GM21360 (cell line): ENCODE measurements around the gene HINT2.

Experiments
- ATAC-seq: cut with Tn5 transposase; IDR thresholded peaks from one replicate; pipeline ENCODE4 v1.9.1; 2021; ENCODE audit warnings: mild to moderate bottlenecking, moderate library complexity; ENCODE audit not compliant: unreplicated experiment

The HINT2 gene

GRCh38 chr9:35781066-35781465 is 33.8 kb downstream of the HINT2 start:
- ATAC-seq: no peak

DNA sequence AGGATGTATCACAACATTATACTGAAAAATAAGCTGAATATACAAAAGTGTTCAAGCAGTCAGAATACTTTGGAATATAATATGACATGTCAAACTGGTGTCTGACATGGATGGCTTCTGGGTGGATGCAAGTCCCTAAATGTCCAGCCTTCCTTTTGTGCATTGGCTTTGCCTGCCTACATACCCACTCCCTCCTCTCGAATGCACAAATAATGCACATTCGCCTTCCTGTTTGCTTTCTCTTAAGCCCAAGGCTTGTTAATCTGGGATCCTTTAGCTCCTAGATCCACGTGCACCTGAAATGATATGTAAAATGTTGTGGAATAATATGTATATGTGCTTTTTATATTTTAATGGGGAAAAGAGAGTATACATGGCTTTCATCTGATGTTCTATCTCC is 36.3 kb downstream of the HINT2 start:
- ATAC-seq: no peak

DNA sequence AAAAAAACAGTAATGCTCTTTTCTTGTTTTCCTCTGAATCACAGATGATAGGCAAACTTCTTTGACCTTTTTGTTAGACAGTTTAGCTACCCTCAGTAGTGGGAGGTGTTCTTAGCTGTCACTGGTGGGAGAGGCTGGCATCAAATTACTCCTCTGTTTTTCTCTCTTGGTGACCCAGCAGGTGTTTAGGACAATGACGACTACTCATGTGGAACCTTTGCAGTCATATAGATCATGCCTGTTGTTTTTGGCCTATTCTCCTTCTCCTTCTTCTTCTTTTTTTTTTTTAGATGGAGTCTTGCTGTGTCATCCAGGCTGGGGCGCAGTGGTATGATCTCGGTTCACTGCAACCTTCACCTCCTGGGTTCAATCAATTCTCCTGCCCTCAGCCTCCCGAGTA is 38.8 kb downstream of the HINT2 start:
- no peak for ATAC-seq

DNA sequence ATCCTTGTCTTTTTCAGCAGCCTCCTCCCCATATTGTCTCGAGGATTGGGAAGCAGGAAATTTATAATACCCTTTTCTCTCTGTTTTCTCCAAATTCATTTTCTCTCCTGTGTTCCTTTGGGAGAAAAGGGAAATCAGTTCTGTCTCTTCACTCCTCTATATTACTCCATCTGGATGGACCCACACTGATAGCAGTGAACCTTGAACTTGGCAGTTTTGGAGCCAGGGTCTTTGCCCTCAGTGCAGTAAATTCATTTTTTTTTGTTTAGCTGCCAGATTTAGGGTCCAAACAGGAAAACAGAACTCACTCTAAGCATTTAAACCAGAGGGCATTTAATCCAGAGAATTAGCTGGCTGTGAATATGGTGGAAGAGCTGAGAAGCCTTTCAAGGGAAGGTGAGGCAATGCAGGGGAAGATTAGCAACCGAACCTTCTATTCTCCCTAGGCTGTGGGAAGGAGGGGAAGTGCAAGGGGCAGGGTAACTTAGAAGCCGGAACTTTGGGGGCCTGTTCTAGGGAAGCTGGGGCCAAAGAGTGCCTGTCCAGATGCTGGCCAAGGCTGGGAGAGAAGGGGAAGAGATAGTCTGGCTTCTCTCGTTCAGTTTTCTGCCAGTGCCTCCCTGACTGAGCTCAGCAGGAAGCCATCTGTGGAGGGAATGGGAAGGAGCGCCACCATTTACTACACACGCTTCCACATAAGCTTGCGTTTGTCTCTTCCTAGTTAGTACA is 39.8 kb downstream of the HINT2 start:
- ATAC-seq: no peak

GRCh38 chr9:35771943-35772342 is 42.9 kb downstream of the HINT2 start:
- no peak for ATAC-seq

DNA sequence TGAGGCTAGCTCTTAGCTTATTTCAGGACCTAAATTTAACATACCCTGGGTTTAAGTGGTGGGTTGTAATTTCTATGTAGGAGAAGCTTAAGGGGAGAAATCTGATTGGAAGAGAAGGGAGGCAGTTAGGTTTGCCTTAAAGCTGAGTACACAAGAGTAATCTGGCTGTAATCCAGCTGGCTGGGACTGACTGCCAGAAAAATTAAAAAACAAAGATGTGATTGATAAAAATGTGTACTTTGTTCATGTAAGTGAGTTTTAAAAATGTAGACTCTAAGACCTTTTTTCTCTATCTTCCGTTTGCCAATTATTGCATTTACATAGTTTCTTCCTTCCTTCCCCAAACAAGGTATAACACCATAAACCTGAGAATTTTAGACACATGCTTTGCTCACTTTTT is 43.3 kb downstream of the HINT2 start:
- no peak for ATAC-seq

DNA sequence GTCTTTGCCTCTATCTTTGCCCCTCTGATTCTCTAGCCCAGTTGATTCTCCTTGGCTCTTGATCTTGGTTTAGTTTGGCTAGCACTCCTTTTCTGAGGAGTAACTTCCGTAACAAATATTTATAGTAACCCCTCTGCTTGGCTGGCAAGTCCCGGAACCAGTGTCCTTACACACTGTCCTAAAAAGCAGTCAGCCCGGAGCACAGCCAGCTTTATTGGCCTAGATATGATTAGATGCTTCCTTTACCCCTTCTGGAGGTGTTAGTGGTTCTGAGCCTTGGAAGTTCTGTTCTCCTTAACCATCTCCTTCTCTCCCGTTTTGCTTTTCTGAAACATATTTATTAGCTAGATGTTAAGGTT is 43.8 kb downstream of the HINT2 start:
- ATAC-seq: no peak

GRCh38 chr9:35769763-35770162 is 45.1 kb downstream of the HINT2 start:
- no peak for ATAC-seq

DNA sequence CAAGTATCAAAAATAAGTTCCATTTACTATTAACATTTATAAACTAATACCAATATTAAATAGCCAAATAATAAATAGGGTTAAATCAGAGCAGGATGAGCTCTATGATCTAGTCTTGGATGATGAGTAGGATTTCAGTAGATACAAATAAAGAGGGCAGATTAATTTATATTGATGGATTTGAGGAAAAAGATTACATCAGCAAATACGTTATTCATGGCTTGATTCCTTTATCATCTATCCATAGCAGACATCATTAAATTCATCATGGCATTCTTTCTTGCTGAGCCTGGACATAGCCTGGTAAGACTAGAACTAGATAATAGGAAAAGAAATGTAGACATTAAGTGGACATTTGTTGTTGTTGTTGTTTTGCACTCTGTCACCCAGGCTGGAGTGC is 47.4 kb downstream of the HINT2 start:
- no peak for ATAC-seq

GRCh38 chr9:35766997-35767396 is 47.8 kb downstream of the HINT2 start:
- no peak for ATAC-seq

DNA sequence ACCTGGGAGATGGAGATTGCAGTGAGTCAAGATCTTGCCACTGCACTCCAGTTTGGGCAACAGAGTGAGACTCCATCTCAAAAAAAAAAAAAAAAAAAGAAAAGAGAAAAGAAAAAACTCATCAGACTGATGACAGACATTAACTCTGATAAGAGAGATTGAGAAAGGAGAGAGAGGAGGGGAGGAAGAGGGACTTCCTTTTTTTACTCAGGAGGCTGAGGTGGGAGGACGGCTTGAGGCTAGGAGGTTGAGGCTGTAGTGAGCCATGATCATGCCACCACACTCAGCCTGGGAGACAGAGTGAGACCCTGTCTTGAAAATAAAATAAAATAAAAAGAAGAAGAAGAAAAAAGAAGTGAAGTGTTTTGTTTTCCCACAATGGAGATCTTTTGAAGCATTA is 51.0 kb downstream of the HINT2 start:
- no peak for ATAC-seq

DNA sequence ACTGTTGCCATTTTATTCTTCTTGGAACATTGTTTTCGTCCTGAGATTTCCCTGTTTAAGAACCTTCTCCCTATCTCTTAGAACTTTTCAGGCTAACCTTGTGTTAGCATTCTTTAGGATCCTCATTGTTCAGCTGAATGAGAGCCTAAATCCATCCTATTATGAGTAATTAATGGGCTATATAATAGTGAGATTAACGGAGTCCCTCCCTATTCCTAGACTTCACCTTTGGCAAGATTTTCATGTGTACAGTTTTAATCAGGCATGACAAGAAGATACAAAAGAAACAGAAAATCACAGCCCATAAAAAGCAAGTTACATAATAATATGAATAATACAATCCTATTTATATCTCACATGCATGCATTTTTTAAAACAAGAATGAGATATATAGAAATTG is 51.7 kb downstream of the HINT2 start:
- ATAC-seq: no peak
